GM21737 (cell line): ENCODE data around the gene CFAP99.

Experiments
- ATAC-seq: cut with Tn5 transposase; IDR thresholded peaks from one replicate; pipeline ENCODE4 v1.9.1; 2021; ENCODE audit warnings: mild to moderate bottlenecking, moderate library complexity; ENCODE audit not compliant: unreplicated experiment

The CFAP99 gene

DNA sequence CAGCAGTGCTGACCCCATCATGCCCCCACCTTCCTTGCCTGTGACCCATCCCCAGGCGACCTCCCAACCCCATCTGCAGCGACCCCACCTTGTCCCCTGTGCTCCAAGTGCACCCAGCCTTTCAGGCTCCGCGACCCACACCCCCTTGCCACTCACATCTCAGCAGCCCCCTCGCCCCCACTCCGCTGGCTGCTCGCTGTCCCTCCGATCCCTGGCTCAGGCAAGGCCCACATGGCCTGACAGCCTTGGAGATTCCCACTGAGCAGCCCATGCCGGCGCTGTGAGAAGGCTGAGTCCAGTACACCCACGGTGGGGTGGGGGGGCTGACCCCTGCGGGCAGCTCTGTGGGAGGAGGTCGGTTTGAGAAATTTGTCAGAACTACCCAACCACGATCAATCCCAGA, 9.4 kb upstream of the CFAP99 start:
- ATAC-seq, result no peak

DNA sequence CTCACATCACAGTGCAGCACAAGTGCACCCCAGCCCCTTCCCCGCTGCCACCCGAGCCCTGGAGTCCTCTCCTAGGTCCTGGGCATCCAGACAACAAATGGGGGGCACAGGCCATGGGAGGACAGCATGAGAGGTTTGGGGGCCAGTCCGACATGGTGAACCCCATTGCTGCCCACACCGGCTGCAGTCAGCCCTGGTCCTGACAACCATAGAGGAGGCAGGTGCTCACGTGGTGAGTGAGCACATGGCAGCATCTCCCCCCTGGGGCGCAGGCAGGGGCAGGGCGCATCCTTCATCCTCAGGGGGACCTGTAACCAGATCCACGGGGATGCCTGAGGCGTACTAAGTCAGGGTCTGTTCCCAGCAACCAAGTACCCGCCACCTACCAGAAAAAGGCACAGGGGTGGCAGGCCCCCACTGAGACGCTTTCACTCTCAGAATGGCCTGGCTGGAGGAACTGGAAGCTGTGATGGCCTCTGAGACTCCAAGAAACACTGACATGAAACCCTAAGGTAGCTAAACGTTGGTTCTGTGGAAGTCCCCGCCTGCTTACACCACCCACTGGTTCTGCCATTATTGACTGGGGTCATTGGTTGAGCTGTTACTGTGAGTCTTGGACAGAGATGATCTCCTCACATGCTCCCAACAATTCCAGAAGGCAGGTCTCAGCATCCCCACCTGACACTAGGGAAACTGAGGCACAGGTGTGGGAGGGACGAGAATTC, 6.8 kb upstream of the CFAP99 start:
- no peak for ATAC-seq

DNA sequence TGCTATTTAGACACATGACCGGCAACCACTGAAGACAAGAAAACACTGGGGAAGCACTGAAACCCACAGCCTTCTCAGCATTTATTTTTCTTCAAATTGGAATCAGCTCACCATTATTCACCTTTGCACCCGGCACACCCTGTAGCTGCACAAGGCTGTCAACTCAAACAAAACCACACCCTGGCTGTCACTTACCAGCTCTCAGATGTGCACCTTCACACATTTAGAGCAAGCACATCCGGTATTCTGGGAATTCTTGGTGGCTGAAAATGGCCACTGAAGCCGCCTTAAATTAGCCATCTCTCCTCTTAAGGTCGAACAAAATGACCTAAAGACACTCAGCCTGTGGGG, 6.2 kb upstream of the CFAP99 start:
- peak; percentile 22 for ATAC-seq

DNA sequence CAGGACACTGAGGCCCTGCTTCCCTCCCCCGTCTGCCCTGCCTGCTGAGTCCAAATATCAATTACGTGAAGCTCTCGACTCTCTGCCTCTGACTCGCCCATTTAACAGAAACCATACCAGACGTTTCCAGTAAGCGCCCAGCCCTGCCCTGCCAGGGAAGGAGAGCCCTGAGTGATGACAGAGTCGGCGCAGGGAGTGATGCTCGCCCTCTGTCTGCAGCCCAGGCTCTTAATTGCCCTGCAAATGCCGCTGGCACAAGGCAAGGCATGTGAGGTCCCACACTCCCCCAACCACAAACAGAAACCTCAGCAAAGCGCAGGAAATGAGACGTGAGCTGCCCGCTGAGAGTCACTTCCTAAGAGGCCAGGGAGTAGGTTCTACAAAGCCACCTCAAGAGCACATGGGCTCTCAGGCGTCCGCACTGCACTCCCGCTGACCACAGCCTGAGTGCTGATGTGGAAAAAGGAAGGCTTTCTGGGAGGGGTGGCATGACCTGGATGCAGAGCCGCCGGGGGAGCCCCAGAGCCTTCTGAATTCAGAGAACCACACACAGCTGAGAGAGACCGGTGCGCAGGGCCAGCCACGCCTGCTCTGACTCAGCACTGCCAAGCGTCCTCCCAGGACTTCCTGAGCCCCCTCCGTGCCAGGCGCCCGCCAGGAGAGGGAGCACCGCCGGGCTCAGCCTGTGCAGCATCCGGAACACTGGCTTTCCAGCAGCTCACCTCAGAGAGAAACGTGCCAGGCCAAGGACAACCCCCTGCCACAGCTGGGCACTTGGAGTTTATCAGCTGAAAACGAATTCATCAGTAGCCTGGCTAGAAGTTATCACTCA, 5.7 kb upstream of the CFAP99 start:
- ATAC-seq, result peak; percentile 60

DNA sequence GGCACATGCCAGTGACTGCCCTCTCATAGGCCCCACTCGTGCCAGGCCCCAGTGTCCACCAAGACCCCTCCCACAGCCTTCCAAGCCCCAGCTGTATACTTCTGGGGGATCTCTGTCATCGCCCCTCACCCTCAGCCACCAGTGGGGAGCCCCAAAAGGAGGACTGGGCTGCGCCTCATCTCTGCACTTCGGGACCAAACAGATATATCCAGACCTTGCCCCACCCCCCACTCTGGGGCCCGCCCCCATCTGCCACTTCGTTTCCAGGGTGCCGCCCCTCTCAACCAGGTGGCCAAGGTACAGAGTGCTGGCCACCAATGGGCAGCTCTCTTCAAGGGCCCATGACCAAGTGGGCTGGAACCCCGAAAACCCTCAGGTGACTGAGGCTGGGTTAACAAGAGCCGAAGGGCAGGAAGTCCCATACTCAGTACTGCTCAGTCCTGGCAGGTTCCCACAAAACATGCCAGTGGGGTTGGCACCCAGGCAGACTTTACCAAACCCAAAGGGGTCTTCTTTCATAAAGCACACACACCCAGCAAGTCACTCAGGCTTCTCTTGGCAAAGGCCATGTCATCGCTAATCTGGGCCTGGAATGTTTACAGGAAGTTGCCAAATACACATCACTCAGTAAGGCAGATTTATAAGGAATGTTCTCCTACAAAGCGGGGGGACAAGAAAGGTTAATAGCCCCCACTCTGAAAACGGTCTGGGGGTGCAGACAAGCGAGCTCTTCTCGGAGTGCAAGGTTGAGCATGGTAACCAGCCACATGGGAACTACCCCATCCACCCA, 4.7 kb upstream of the CFAP99 start:
- no peak for ATAC-seq

- ATAC-seq, result no peak
Observed at GRCh38 chr4:2415213-2415612, 3.5 kb upstream of the CFAP99 start.

GRCh38 chr4:2415881-2416563, 2.7 kb upstream of the CFAP99 start:
- no peak for ATAC-seq

- no peak for ATAC-seq
Observed at GRCh38 chr4:2416564-2417225, 2.1 kb upstream of the CFAP99 start.

GRCh38 chr4:2417226-2417764, 1.5 kb upstream of the CFAP99 start:
- ATAC-seq, result no peak

- no peak for ATAC-seq
Observed at GRCh38 chr4:2417765-2418649, 748 bp upstream of the CFAP99 start, which contains the start of gene ZFYVE28. Gene ZFYVE28, minus strand, starts transcription at chr4:2418645. Its CDS starts 322 bp downstream, at chr4:2418323.

GRCh38 chr4:2419814-2420213, 1.1 kb downstream of the CFAP99 start:
- ATAC-seq, result no peak

GRCh38 chr4:2421928-2422327, 3.2 kb downstream of the CFAP99 start:
- no peak for ATAC-seq

GRCh38 chr4:2423066-2423465, 4.3 kb downstream of the CFAP99 start:
- ATAC-seq, result no peak

DNA sequence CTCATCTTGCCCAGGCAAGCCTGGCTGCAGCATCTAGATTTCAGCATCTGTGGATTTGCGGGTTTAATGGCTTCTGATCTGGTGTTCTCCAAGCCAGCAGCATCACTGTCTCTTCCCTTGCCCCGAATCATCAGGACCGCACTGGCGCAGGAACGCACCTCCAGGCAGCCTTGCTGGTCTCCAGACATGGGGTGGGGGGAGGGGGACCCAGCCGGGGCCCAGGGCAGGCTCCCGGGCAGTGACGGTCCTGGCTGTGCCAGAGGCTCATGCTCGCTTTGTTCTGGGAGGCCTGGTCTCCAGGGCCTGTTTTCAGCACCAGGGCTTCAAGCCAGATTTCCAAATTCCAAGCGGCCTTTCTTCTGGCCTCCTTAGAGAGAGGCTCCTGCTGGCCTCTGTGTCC, 4.9 kb downstream of the CFAP99 start:
- no peak for ATAC-seq

- no peak for ATAC-seq
Observed at GRCh38 chr4:2424581-2424980, 5.8 kb downstream of the CFAP99 start.

GRCh38 chr4:2425386-2426068, 6.8 kb downstream of the CFAP99 start:
- no peak for ATAC-seq

- ATAC-seq, result no peak
Observed at GRCh38 chr4:2426069-2426397, 7.3 kb downstream of the CFAP99 start.

DNA sequence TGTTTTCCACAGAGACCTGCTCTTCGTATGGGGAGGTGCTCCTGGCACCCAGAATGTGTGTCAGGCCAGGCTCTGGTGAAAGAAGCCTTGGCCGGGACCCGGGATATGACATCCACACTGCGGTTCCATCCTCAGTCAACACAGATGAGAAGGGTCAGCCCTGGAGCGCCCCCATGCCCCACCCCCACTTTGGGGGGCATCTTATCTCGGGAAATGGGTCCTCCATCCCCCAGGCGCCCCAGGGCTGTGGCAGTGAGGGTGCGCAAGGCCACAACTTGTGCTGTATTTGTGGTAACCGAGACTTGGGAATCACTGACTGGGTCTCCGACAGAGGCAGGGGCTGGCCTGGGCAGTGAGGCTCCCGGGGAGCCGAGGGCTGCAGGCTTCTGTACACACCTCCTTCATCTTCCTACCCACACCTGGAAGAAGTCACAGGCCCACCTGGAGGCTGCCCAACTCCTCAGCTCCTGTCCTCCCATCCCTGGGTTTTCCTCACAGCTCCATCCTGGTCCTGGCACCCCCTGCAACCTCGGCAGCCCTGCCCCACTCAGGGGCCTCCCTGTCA, 8.0 kb downstream of the CFAP99 start:
- ATAC-seq, result no peak
